H54 (cell line): ENCODE data around the gene ALG9.

ENCODE experiments used
- DNase-seq: peaks from one replicate; pipeline ENCODE4 v3.0.0; 2011; ENCODE audit warnings: low spot score, mixed read lengths; ENCODE audit not compliant: insufficient read length
- FAIRE-seq: peaks from 3 replicates; lab custom pipeline; 2011; peaks lifted over from hg19 to GRCh38; lab: Jason Lieb, UNC
- POLR2A ChIP-seq: IDR thresholded peaks from 2 replicates; pipeline ENCODE4 v1.6.1; 2011; ENCODE audit warnings: low read depth, mild to moderate bottlenecking, low read length

ALG9 gene

GRCh38 chr11:111743700-111744099 is 127.7 kb downstream of the ALG9 start:
- no peak for TF ChIP-seq POLR2A
- FAIRE-seq (no peak), DNase-seq (no peak)

- DNase-seq (no peak), FAIRE-seq (no peak)
- no peak for TF ChIP-seq POLR2A
Observed at GRCh38 chr11:111741751-111742150, 129.6 kb downstream of the ALG9 start.

GRCh38 chr11:111739299-111739698 is 132.1 kb downstream of the ALG9 start:
- FAIRE-seq (no peak), DNase-seq (no peak)
- TF ChIP-seq POLR2A, result no peak

GRCh38 chr11:111737444-111738210 is 133.8 kb downstream of the ALG9 start:
- FAIRE-seq, result no peak
- DNase-seq, result no peak
- no peak for TF ChIP-seq POLR2A

GRCh38 chr11:111736621-111737443 is 134.5 kb downstream of the ALG9 start:
- no peak for DNase-seq

More at GRCh38 chr11:111736621-111737443, 134.5 kb downstream of the ALG9 start:
- TF ChIP-seq POLR2A, result no peak
- FAIRE-seq, result no peak
